Measurements from ENCODE around the gene DDX24. TPM values are rescaled to one million over a fixed set of nuclear protein-coding genes. Genes with fewer than 3 reads are reported as not detected.

DDX24 gene
- total RNA-seq, 1 donor from 2014 or later, result 49.6 TPM

- Histone ChIP-seq H3K4me3 (ENCODE audit: low read length in 3 of 3) (no peak overlapping the region), H3K27ac (ENCODE audit: low read depth, low read length) (no peak overlapping the region), H3K9ac (ENCODE audit: low read depth in 1 of 3, low read length in 3 of 3) (no peak overlapping the region), H3K9me3 (ENCODE audit: control insufficient read depth in 3 of 3, low read length in 3 of 3) (peaks cover 0 to 8% (median 0%) of the 10 kb centered on the region in 3 donors), H3K27me3 (ENCODE audit: control insufficient read depth in 3 of 3, insufficient read depth in 3 of 3, low read length in 3 of 3) (peaks cover 0 to 5% (median 0%) of the 10 kb centered on the region in 3 donors), H3K36me3 (ENCODE audit: control insufficient read depth in 3 of 3, insufficient read depth in 3 of 3, low read length in 3 of 3) (no peaks in the 10 kb centered on the region), H3K4me1 (ENCODE audit: control insufficient read depth in 3 of 3, insufficient read depth in 3 of 3, low read length in 3 of 3) (peaks cover 0 to 8% (median 6%) of the 10 kb centered on the region in 3 donors)
These were observed 43.8 kb upstream of the DDX24 start for GRCh38 chr14:94124582-94125377.

DNA sequence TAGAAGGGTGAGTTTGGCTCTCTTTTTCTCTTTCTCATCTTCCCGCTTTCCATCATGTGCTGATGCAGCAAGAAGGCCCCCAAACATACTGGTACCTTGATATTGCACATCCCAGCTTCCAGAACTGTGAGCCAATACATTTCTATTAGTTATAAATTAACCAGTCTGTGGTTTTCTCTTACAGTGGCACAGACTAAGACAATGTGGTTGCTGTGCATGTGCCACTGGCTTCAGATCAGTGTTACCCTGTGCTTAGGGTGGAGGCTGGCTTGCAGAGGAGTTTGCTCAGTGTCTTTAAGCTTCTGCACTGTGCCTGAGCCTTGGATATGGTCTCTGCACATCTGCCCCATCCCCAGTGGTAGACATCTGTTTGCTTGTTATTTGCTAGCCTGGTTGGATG, 42.9 kb upstream of the DDX24 start:
- H3K36me3 ChIP-seq (ENCODE audit: control insufficient read depth in 3 of 3, insufficient read depth in 3 of 3, low read length in 3 of 3), result no peaks in the 10 kb centered on the region
- H3K9me3 ChIP-seq (ENCODE audit: control insufficient read depth in 3 of 3, low read length in 3 of 3), result peaks cover 6 to 15% (median 6%) of the 10 kb centered on the region in 3 donors
- peaks cover 0 to 5% (median 0%) of the 10 kb centered on the region in 3 donors for H3K27me3 ChIP-seq (ENCODE audit: control insufficient read depth in 3 of 3, insufficient read depth in 3 of 3, low read length in 3 of 3)
- no peak overlapping the region for H3K9ac ChIP-seq (ENCODE audit: low read depth in 1 of 3, low read length in 3 of 3)
- H3K4me1 ChIP-seq (ENCODE audit: control insufficient read depth in 3 of 3, insufficient read depth in 3 of 3, low read length in 3 of 3), result peaks cover 0 to 5% (median 2%) of the 10 kb centered on the region in 3 donors
- no peak overlapping the region for H3K4me3 ChIP-seq (ENCODE audit: low read length in 3 of 3)
- no peak overlapping the region for H3K27ac ChIP-seq (ENCODE audit: low read depth, low read length)

DNA sequence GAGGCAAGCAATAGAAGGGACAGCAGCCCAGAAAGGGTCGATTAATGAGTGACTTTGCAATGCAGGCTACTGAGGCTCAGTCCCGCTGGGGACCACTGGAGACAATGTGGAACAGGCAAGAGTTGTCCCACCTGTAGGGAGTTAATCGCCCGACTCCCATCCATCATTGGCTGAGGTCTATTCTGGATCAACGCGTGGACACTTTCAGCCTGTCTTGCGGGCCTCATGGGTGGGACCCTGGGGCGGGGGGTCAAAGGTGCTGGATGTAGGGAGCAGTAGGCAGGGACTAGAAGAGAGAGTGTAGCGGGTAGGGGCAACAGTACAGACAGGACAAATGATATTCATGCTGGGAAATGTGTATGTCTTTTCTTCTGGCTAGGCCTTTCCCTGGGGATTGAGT, 42.3 kb upstream of the DDX24 start:
- no peaks in the 10 kb centered on the region for H3K36me3 ChIP-seq (ENCODE audit: control insufficient read depth in 3 of 3, insufficient read depth in 3 of 3, low read length in 3 of 3)

DNA sequence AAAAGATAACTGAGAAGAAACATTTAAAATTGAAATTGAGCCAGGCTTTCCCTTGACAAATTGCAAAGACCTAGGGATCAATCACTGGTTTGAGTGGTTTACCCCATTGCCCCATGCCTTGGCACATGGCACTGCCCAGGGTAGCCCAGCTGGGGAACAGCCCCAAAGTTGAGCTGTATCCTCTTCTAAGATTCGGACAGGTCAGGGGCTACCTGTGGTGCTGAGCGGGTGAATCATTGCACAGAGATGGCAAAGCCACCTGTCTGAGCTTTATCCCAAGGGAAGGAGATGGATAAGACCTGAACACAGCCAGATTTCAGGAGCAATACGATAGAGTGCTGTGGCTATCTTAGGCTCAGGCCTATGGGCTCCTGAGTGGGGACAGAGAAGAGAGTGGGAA, 41.4 kb upstream of the DDX24 start:
- H3K27ac ChIP-seq (ENCODE audit: low read depth, low read length), result no peak overlapping the region
- H3K9me3 ChIP-seq (ENCODE audit: control insufficient read depth in 3 of 3, low read length in 3 of 3), result peaks cover 6 to 15% (median 6%) of the 10 kb centered on the region in 3 donors
- no peaks in the 10 kb centered on the region for H3K27me3 ChIP-seq (ENCODE audit: control insufficient read depth in 3 of 3, insufficient read depth in 3 of 3, low read length in 3 of 3)
- no peak overlapping the region for H3K9ac ChIP-seq (ENCODE audit: low read depth in 1 of 3, low read length in 3 of 3)
- H3K4me1 ChIP-seq (ENCODE audit: control insufficient read depth in 3 of 3, insufficient read depth in 3 of 3, low read length in 3 of 3), result no peaks in the 10 kb centered on the region
- H3K36me3 ChIP-seq (ENCODE audit: control insufficient read depth in 3 of 3, insufficient read depth in 3 of 3, low read length in 3 of 3), result no peaks in the 10 kb centered on the region
- no peak overlapping the region for H3K4me3 ChIP-seq (ENCODE audit: low read length in 3 of 3)

More for the DNA sequence above, 42.3 kb upstream of the DDX24 start:
- H3K27me3 ChIP-seq (ENCODE audit: control insufficient read depth in 3 of 3, insufficient read depth in 3 of 3, low read length in 3 of 3), result peaks cover 0 to 2% (median 0%) of the 10 kb centered on the region in 3 donors
- H3K9ac ChIP-seq (ENCODE audit: low read depth in 1 of 3, low read length in 3 of 3), result no peak overlapping the region
- H3K9me3 ChIP-seq (ENCODE audit: control insufficient read depth in 3 of 3, low read length in 3 of 3), result peaks cover 6 to 15% (median 6%) of the 10 kb centered on the region in 3 donors
- peaks cover 0 to 1% (median 0%) of the 10 kb centered on the region in 3 donors for H3K4me1 ChIP-seq (ENCODE audit: control insufficient read depth in 3 of 3, insufficient read depth in 3 of 3, low read length in 3 of 3)
- H3K27ac ChIP-seq (ENCODE audit: low read depth, low read length), result no peak overlapping the region
- no peak overlapping the region for H3K4me3 ChIP-seq (ENCODE audit: low read length in 3 of 3)

GRCh38 chr14:94121485-94121884, 40.5 kb upstream of the DDX24 start:
- H3K27me3 ChIP-seq (ENCODE audit: control insufficient read depth in 3 of 3, insufficient read depth in 3 of 3, low read length in 3 of 3), result no peaks in the 10 kb centered on the region
- H3K4me3 ChIP-seq (ENCODE audit: low read length in 3 of 3), result no peak overlapping the region
- H3K36me3 ChIP-seq (ENCODE audit: control insufficient read depth in 3 of 3, insufficient read depth in 3 of 3, low read length in 3 of 3), result no peaks in the 10 kb centered on the region
- H3K9me3 ChIP-seq (ENCODE audit: control insufficient read depth in 3 of 3, low read length in 3 of 3), result peaks cover 6 to 15% (median 6%) of the 10 kb centered on the region in 3 donors
- H3K4me1 ChIP-seq (ENCODE audit: control insufficient read depth in 3 of 3, insufficient read depth in 3 of 3, low read length in 3 of 3), result no peaks in the 10 kb centered on the region
- H3K9ac ChIP-seq (ENCODE audit: low read depth in 1 of 3, low read length in 3 of 3), result no peak overlapping the region
- no peak overlapping the region for H3K27ac ChIP-seq (ENCODE audit: low read depth, low read length)

GRCh38 chr14:94120667-94121340, 39.8 kb upstream of the DDX24 start:
- H3K9me3 ChIP-seq (ENCODE audit: control insufficient read depth in 3 of 3, low read length in 3 of 3), result peaks cover 6 to 15% (median 6%) of the 10 kb centered on the region in 3 donors
- no peak overlapping the region for H3K4me3 ChIP-seq (ENCODE audit: low read length in 3 of 3)
- no peak overlapping the region for H3K9ac ChIP-seq (ENCODE audit: low read depth in 1 of 3, low read length in 3 of 3)
- no peaks in the 10 kb centered on the region for H3K4me1 ChIP-seq (ENCODE audit: control insufficient read depth in 3 of 3, insufficient read depth in 3 of 3, low read length in 3 of 3)
- H3K36me3 ChIP-seq (ENCODE audit: control insufficient read depth in 3 of 3, insufficient read depth in 3 of 3, low read length in 3 of 3), result no peaks in the 10 kb centered on the region
- peaks cover 0 to 4% (median 0%) of the 10 kb centered on the region in 3 donors for H3K27me3 ChIP-seq (ENCODE audit: control insufficient read depth in 3 of 3, insufficient read depth in 3 of 3, low read length in 3 of 3)
- no peak overlapping the region for H3K27ac ChIP-seq (ENCODE audit: low read depth, low read length)

DNA sequence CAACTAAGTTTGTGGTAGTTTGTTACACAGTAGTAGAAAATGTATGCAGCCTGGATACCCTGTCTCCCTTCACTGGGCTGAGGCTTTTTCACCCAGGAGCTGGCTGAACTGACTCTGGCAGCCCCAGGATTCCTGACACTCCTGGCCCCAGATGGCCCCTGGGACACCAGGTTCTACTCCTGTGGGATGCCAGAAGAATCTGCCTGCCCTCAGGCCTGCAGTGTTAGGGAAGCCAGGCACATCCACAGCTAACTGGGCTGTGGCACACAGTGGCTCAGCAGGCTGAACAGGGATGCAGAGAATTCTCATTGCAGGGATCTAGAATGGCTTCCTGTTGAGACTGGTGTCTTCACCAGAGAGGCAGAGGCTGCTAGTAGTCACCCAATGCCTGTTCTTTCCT, 38.1 kb upstream of the DDX24 start:
- H3K9ac ChIP-seq (ENCODE audit: low read depth in 1 of 3, low read length in 3 of 3), result no peak overlapping the region
- peaks cover 6 to 15% (median 6%) of the 10 kb centered on the region in 3 donors for H3K9me3 ChIP-seq (ENCODE audit: control insufficient read depth in 3 of 3, low read length in 3 of 3)
- peaks cover 0 to 8% (median 0%) of the 10 kb centered on the region in 3 donors for H3K27me3 ChIP-seq (ENCODE audit: control insufficient read depth in 3 of 3, insufficient read depth in 3 of 3, low read length in 3 of 3)
- H3K36me3 ChIP-seq (ENCODE audit: control insufficient read depth in 3 of 3, insufficient read depth in 3 of 3, low read length in 3 of 3), result no peaks in the 10 kb centered on the region
- H3K4me3 ChIP-seq (ENCODE audit: low read length in 3 of 3), result no peak overlapping the region
- no peak overlapping the region for H3K27ac ChIP-seq (ENCODE audit: low read depth, low read length)
- H3K4me1 ChIP-seq (ENCODE audit: control insufficient read depth in 3 of 3, insufficient read depth in 3 of 3, low read length in 3 of 3), result peaks cover 9 to 10% (median 9%) of the 10 kb centered on the region in 3 donors

DNA sequence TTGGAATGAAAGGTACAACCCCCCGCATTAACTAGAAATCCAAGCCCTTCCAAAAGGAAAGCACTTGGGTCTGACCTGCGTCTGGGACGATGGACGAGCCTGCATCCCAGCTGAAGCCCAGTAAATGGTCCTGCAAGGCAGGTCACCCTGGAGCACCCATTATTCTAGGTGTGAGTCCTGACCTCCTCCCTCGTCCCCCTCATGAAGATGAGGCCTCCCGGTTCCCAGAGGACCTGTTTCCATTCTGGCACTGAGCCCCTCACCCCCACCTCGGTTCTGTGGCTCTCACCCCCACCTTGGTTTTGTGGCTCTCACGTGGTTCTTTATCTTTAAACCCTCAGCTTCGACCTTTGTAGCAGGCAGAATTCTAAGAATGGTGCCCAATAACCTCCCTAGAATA, 36.9 kb upstream of the DDX24 start:
- Histone ChIP-seq H3K9me3 (ENCODE audit: control insufficient read depth in 3 of 3, low read length in 3 of 3) (peaks cover 6 to 15% (median 6%) of the 10 kb centered on the region in 3 donors), H3K4me3 (ENCODE audit: low read length in 3 of 3) (no peak overlapping the region), H3K27ac (ENCODE audit: low read depth, low read length) (no peak overlapping the region), H3K36me3 (ENCODE audit: control insufficient read depth in 3 of 3, insufficient read depth in 3 of 3, low read length in 3 of 3) (no peaks in the 10 kb centered on the region), H3K9ac (ENCODE audit: low read depth in 1 of 3, low read length in 3 of 3) (no peak overlapping the region), H3K4me1 (ENCODE audit: control insufficient read depth in 3 of 3, insufficient read depth in 3 of 3, low read length in 3 of 3) (peaks cover 13 to 15% (median 14%) of the 10 kb centered on the region in 3 donors), H3K27me3 (ENCODE audit: control insufficient read depth in 3 of 3, insufficient read depth in 3 of 3, low read length in 3 of 3) (peaks cover 0 to 8% (median 0%) of the 10 kb centered on the region in 3 donors)

- Histone ChIP-seq H3K4me3 (ENCODE audit: low read length in 3 of 3) (no peak overlapping the region), H3K36me3 (ENCODE audit: control insufficient read depth in 3 of 3, insufficient read depth in 3 of 3, low read length in 3 of 3) (no peaks in the 10 kb centered on the region), H3K9ac (ENCODE audit: low read depth in 1 of 3, low read length in 3 of 3) (no peak overlapping the region), H3K27me3 (ENCODE audit: control insufficient read depth in 3 of 3, insufficient read depth in 3 of 3, low read length in 3 of 3) (peaks cover 0 to 8% (median 0%) of the 10 kb centered on the region in 3 donors), H3K9me3 (ENCODE audit: control insufficient read depth in 3 of 3, low read length in 3 of 3) (peaks cover 6 to 15% (median 6%) of the 10 kb centered on the region in 3 donors), H3K4me1 (ENCODE audit: control insufficient read depth in 3 of 3, insufficient read depth in 3 of 3, low read length in 3 of 3) (peaks cover 13 to 15% (median 14%) of the 10 kb centered on the region in 3 donors), H3K27ac (ENCODE audit: low read depth, low read length) (no peak overlapping the region)
These were observed 35.7 kb upstream of the DDX24 start for GRCh38 chr14:94116701-94117100.

GRCh38 chr14:94115631-94116030, 34.6 kb upstream of the DDX24 start:
- Histone ChIP-seq H3K9ac (ENCODE audit: low read depth in 1 of 3, low read length in 3 of 3) (no peak overlapping the region), H3K27ac (ENCODE audit: low read depth, low read length) (no peak overlapping the region), H3K9me3 (ENCODE audit: control insufficient read depth in 3 of 3, low read length in 3 of 3) (peaks cover 6 to 11% (median 6%) of the 10 kb centered on the region in 3 donors), H3K4me1 (ENCODE audit: control insufficient read depth in 3 of 3, insufficient read depth in 3 of 3, low read length in 3 of 3) (peaks cover 13 to 15% (median 14%) of the 10 kb centered on the region in 3 donors), H3K27me3 (ENCODE audit: control insufficient read depth in 3 of 3, insufficient read depth in 3 of 3, low read length in 3 of 3) (peaks cover 0 to 8% (median 0%) of the 10 kb centered on the region in 3 donors), H3K36me3 (ENCODE audit: control insufficient read depth in 3 of 3, insufficient read depth in 3 of 3, low read length in 3 of 3) (no peaks in the 10 kb centered on the region), H3K4me3 (ENCODE audit: low read length in 3 of 3) (no peak overlapping the region)

Measured in skeletal muscle tissue (tissue), 4 donors.